Activated CD4-positive, alpha-beta T cell treated with anti-CD3 and anti-CD28 coated beads, Interleukin-10, Interleukin-2, amounts not matched to agents 100 ng/mL and 50 ng/mL, durations not matched to agents 16 hours and 8 hours (primary cell): ENCODE results near the gene PEX19.
"Not testable (repeated sequence)": the region's sequence is repeated elsewhere in the genome, so short reads cannot be mapped to it uniquely, and the experiment has no call there.

Source experiments
- DNase-seq: peaks from one replicate; pipeline ENCODE4 v3.0.0-alpha.2; 2020

PEX19 gene

DNA sequence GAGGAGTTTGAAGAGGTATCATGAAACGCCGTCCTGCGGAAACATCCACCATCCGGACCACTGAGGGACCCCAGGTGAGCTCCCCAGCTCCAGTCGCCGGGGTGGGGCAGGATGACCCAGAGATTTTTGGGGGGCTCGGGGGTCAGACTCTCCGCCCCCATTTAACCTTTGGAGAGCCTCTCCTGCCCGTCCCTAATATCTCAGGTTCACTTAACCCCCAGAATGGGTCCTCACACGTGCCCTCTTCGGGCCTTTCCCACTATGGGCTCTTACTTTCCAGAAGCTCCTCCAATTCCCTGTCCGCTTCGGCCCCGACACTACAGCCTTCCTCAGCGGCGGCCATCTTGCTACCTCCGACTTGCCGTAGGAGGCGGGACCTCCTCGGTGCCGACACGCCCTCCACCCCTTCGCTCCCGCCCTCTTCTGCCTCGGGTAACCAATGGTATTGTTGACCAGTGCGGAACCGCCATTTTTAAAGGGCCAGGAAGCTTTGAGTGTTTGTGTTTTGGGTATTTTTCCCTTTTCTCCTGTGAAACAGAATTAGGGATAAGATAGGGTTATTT lies at the start of gene PEX19:
TSS of gene PEX19 (minus strand) at position 352 of the 563 bp plus-strand sequence. CDS start at position 343, 9 bp downstream.
- DNase-seq = peak; percentile 96

GRCh38 chr1:160332516-160332915 lies 47.6 kb upstream of the PEX19 start:
- no peak for DNase-seq

DNA sequence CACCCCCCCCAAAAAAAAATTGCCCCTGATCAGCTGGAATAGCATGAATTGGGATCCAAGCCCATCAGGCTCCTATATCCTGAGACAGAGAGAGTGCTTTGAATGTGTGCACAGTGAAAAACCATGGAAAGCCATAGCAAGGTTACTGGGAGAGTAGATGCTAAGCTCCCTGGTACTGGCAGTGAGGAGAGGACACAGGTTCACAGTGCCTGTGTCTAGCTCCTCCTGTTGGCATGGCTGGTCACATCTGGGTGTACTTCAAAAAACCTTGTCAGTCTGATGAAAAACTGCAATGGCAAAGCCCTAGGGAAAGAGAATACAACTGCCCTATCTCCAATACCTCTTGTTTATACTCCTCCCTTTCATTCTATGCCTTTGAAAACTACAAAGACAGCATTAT lies 45.2 kb upstream of the PEX19 start:
- DNase-seq = no peak

GRCh38 chr1:160328184-160328583 lies 43.3 kb upstream of the PEX19 start:
- no peak for DNase-seq

GRCh38 chr1:160326418-160326817 lies 41.5 kb upstream of the PEX19 start:
- DNase-seq = no peak

GRCh38 chr1:160325252-160325651 lies 40.3 kb upstream of the PEX19 start:
- no peak for DNase-seq

- DNase-seq = no peak
These were observed 37.9 kb upstream of the PEX19 start for GRCh38 chr1:160322831-160323230.

- no peak for DNase-seq
These were observed 30.4 kb upstream of the PEX19 start for GRCh38 chr1:160315359-160315758.

DNA sequence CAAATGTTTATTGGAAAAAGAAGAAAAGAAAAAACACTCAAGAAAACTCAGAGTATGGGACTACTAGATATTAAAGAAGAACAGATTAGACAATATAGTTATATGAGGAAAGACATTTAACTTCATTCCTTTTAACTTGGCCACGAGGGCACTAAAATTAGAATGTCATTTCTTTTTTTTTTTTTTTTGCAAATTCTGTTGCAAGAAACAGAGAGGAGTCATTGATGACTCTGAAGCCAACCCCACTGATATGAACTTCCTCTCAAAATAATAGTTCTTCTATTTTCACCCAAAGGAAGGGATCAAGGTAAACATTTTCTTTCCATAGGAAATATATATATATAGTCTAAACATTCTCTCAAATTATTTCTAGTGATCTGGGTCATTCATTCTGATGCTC lies 24.6 kb upstream of the PEX19 start:
- DNase-seq = no peak

GRCh38 chr1:160309185-160309557 lies 24.2 kb upstream of the PEX19 start:
- DNase-seq = no peak

DNA sequence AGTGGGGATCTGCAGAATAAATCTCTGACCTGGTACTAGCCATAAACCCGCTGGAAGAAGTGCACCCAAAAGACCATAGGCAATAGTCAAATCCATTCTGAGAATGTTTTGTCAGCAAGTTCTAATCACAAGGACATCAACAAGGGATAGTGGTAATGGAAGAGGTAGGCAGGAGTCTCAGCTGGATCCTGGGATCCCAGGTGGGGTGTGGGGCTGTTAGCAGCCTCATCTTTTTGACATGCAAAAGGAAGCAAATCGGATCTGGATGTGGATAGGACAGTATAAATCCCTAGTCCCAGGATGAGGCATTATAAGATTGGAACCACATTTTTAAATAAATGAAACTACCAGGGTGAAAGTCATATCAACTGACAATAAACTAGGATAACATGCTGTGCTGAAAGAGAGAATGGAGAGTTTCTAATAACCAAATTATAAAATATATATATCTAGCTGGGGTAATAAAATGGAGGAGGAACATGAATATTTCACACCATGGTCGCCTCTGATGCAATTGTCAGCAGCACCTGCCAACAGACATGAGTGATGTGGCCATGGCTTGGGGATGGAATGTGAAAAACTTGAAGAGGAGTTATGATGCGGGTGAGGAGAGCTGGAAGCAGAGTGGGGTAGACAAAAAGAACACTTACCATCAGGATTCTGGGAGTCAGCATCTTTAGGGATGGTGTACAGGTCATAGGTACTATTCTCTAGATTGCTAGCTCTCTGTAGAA lies 23.7 kb upstream of the PEX19 start:
- no peak for DNase-seq

DNA sequence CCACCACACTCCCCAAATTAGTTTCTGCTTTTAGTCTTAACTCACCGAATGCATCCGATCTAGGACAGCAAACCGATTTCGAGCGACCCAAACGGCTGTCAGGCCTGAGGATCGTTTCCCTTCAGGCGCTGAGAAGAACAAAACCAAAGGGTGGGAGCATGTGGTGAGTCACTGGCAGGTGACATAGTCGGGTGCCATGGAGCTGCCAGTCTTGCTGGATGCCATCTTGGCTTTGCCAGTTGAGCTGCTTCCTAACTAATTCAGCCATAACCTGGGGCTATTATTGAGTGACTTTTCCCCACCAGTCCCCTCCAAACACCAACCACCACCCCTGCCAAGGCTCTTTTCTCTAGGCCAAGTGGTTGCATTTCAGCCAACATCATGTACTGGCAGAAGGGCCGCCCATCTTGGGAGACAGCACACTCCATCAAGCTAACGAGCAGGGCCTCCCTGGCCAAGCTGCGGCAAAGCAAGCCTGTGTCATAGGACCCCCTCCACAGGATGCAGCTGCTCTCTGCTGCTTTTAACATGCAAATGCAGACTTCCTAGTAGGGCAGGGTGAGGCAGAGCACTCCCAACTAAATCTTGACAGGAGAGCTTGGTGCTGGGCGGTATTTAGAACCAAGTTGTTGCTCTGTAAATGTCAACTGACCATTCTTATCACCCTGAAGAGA lies 22.3 kb upstream of the PEX19 start:
- no peak for DNase-seq

GRCh38 chr1:160300173-160300572 lies 15.2 kb upstream of the PEX19 start:
- DNase-seq = no peak

DNA sequence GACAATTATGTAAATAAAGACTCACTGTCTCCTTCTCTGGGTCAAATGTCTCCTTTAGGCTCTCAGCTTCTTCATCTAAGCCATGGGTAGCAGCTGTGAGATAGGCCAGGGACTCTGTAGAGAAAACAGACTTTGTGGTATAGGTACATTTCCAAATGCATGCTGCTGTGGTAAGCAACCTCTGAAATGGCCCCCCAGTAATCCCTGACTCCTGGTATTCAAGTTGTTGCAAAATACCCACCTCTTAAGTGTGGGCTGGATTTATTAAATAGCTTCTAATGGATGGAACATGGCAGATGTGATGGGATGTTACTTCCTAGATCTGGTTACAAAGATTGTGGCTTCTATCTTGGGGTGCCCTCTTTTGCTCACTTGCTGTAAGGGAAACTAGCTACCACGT lies 11.1 kb upstream of the PEX19 start:
- no peak for DNase-seq

DNA sequence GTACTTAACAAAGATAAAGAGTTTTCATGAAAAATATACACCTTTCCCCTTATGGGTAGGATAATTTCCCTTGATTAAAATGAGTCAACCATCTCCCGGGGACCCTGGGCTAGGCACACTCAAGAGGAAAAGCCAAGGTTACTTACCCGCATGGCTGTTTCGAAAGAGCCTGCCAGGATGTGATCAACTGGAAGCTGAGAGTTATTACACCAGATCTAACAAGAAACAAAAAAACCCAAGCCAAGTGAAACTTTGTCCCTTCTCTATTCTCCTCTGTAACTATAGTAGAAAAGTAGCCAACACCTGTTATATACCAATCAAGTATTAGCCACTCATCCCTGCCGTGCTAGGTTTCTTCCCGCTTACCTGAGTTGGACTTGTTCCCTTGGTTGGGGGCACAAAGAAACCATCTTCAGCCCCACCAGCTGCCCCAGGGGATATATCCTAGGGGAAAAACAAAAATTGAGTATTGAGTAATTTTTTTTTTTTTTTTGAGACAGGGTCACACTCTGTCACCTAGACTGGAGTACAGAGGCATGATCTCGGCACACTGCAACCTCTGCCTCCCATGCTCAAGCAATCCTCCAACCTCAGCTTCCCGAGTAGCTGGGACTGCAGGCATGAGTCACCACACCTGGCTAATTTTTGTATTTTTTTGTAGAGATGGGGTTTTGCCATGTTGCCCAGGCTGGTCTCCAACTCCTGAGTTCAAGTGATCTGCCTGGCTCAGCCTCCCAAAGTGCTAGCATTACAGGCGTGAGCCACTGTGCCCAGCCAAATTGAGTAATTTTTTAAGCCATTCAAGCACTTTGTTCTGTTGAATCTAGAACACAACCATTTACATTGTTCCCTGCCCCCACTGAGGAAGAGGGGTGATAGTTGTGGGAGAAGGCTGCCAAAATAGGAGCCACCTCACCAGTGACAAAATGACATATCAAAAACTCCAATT lies 8.4 kb upstream of the PEX19 start:
- no peak for DNase-seq

DNA sequence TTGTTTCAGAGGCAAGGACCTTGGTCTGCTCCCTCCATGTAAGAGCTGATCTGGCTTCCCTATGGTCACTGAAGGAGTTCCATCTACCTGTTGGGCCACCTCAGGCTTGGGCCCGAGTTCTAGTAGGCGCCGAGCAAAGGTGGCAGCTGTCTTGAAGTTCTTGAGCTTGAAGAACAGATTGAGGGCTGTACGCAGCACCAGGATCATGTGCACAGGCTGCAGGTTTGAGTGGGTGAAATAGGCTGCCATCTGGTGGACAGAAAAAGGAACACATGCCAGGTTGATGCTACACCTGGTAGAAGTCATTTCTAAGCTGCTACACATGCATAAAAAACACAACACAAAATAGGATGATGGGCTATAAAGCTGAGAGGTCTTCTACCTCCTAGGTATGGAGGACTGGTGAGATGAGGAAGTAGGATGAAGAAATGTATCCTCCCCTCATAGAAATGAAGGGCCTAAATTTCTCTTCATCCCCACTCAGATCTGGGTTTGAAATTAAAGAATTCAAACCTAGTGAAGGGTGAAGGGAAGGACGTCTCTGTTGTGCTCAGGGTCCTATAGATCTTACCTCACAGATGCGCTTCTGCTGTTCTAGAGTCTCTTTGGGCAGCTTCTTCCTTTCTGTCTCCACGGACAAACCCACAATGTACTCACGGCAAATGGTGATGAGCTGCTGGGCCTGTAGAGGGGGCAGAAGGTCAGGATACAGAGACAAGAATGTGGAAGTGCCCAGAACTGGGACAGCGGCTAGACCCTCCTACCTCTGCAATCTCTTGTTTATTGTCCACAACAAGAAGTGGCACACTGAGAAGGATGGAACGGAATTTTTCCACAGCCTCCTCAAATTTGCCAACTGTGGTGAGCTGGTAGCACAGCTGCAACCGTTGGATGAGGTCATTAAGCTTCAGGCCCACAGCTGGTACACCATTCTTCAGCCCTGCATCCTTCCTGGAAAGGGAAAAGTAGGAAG lies 6.6 kb upstream of the PEX19 start:
- DNase-seq = peak; percentile 75

GRCh38 chr1:160287769-160288168 lies 2.8 kb upstream of the PEX19 start:
- DNase-seq = not testable (repeated sequence)

DNA sequence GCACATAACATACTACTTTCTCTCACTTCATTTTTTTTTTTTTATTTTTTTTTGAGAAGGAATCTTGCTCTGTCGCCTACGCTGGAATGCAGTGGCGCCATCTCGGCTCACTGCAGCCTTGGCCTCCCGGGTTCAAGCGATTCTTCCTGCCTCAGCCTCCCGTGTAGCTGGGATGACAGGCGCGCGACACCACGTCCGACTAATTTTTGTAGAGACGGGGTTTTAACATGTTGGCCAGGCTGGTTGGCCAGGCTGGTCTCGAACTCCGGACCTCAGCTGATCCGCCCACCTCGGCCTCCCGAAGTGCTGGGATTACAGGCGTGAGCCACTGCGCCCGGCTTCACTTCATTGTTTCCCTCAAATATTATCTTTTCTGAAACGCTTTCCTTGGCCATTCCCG lies 573 bp upstream of the PEX19 start:
- no peak for DNase-seq

GRCh38 chr1:160284220-160284781 lies 632 bp downstream of the PEX19 start:
- peak; percentile 41 for DNase-seq

GRCh38 chr1:160282807-160283206 lies 2.1 kb downstream of the PEX19 start:
- no peak for DNase-seq

GRCh38 chr1:160277987-160278386 lies 6.9 kb downstream of the PEX19 start:
- no peak for DNase-seq

GRCh38 chr1:160277330-160277729 lies 7.6 kb downstream of the PEX19 start:
- DNase-seq = no peak
